Tibial nerve (tissue), 4 donors: ENCODE data around the gene CAPN1. TPM values are rescaled to one million over a fixed set of nuclear protein-coding genes. Genes with fewer than 3 reads are reported as not detected.

ENCODE experiments used
- DNase-seq, 2 donors: peaks; one replicate each; pipeline ENCODE4 v3.0.0-alpha.2; 2019; ENCODE audit warnings: low spot score in 2 of 2
- H3K27ac ChIP-seq, 4 donors: fragments of 200-600 bp; sonication (generic) in 3 of 4; one replicate each; pipeline ENCODE4 v1.5.1; 2017 to 2019; ENCODE audit warnings: mild to moderate bottlenecking in 1 of 4
- H3K27me3 ChIP-seq, 2 donors: fragments of 200-600 bp; sonication (generic) in 1 of 2; one replicate each; pipeline versions ENCODE4 v1.5.1 to v1.6.0; 2017 to 2019
- H3K36me3 ChIP-seq, 3 donors: fragments of 200-600 bp; sonication (generic); one replicate each; pipeline ENCODE4 v1.5.1; 2018 to 2019
- H3K4me1 ChIP-seq, 4 donors: fragments of 200-600 bp; sonication (generic) in 3 of 4; one replicate each; pipeline ENCODE4 v1.5.1; 2017 to 2019
- H3K4me3 ChIP-seq, 4 donors: fragments of 200-600 bp; sonication (generic) in 3 of 4; one replicate each; pipeline ENCODE4 v1.5.1; 2017 to 2019; ENCODE audit warnings: mild to moderate bottlenecking in 1 of 4, moderate library complexity in 1 of 4
- H3K9me3 ChIP-seq, 4 donors: fragments of 200-600 bp; sonication (generic) in 3 of 4; one replicate each; pipeline ENCODE4 v1.5.1; 2017 to 2019
- EP300 ChIP-seq, 2 donors: sonication (generic); formaldehyde crosslinking; IDR thresholded peaks; one replicate each; pipeline ENCODE4 v1.6.1; 2017; ENCODE audit warnings: antibody characterized with exemption in 2 of 2, mild to moderate bottlenecking in 1 of 2
- POLR2A ChIP-seq, 2 donors: fragments of 450-650 bp; IDR thresholded peaks; one replicate each; pipeline ENCODE4 v1.6.1; 2017; ENCODE audit warnings: antibody characterized with exemption in 2 of 2, mild to moderate bottlenecking in 2 of 2, moderate library complexity in 2 of 2
- WGBS, 2 donors: methylation state at CpG; one replicate each; pipeline ENCODE4 v1.1.5; 2018; 5-methylcytosine and 5-hydroxymethylcytosine counted together
- total RNA-seq, 4 donors: library from RNA; depleted of rRNA; stranded (reverse); fragments of >200 nt; gene quantifications; one replicate each; pipeline ENCODE4 v1.1.0, GENCODE V29; 2016
- TF ChIP-seq, protein P1 (sequence below), 5 experiments: fragments of 200-600 bp in 3 of 5; fragments of 450-650 bp in 2 of 5; sonication (generic) in 3 of 5; IDR thresholded peaks; one replicate each; pipeline ENCODE4 v1.5.1; 2016 to 2019; ENCODE audit warnings: antibody characterized with exemption in 5 of 5, mild to moderate bottlenecking in 3 of 5, moderate library complexity in 2 of 5

Gene CAPN1
- total RNA-seq, 4 donors from 2014 or later = 108 to 209 (median 150) TPM

DNA sequence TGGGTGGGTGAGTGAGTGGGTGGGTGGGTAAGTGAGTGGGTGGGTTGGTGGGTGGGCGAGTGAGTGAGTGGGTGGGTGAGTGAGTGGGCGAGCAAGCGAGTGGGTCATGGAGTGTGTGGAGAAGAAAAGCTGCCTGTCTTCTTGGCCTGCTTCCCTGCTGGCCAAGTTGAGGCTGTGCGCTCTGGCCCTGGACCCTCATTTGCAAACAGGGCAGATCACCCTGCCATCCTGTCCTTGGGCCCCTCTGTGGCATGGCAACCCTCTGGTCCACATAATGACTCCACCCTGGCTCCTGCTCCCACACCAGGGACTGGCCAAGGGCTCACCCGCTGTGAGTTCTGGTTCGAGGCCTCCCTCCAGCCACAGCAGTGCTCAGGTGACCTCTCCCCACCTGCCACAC lies 35.1 kb downstream of the CAPN1 start:
- peaks cover 0 to 17% (median 3%) of the 10 kb centered on the region in 4 donors for H3K4me1 ChIP-seq
- no peak overlapping the region for H3K27ac ChIP-seq
- no peak overlapping the region for H3K4me3 ChIP-seq
- no peaks in the 10 kb centered on the region for H3K9me3 ChIP-seq
- no peak for DNase-seq
- TF ChIP-seq POLR2A (IDR thresholded peaks at IDR 0.05) (no peak), EP300 (IDR thresholded peaks at IDR 0.05) (no peak)
- TF ChIP-seq, protein P1, sequence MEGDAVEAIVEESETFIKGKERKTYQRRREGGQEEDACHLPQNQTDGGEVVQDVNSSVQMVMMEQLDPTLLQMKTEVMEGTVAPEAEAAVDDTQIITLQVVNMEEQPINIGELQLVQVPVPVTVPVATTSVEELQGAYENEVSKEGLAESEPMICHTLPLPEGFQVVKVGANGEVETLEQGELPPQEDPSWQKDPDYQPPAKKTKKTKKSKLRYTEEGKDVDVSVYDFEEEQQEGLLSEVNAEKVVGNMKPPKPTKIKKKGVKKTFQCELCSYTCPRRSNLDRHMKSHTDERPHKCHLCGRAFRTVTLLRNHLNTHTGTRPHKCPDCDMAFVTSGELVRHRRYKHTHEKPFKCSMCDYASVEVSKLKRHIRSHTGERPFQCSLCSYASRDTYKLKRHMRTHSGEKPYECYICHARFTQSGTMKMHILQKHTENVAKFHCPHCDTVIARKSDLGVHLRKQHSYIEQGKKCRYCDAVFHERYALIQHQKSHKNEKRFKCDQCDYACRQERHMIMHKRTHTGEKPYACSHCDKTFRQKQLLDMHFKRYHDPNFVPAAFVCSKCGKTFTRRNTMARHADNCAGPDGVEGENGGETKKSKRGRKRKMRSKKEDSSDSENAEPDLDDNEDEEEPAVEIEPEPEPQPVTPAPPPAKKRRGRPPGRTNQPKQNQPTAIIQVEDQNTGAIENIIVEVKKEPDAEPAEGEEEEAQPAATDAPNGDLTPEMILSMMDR (IDR thresholded peaks at IDR 0.05) = no peak
- WGBS, 2 donors = 69 to 79% methylated on average over 5 to 6 of the region's 6 CpGs
- no peaks in the 10 kb centered on the region for H3K27me3 ChIP-seq
- H3K36me3 ChIP-seq = peaks cover 0 to 4% (median 0%) of the 10 kb centered on the region in 3 donors

DNA sequence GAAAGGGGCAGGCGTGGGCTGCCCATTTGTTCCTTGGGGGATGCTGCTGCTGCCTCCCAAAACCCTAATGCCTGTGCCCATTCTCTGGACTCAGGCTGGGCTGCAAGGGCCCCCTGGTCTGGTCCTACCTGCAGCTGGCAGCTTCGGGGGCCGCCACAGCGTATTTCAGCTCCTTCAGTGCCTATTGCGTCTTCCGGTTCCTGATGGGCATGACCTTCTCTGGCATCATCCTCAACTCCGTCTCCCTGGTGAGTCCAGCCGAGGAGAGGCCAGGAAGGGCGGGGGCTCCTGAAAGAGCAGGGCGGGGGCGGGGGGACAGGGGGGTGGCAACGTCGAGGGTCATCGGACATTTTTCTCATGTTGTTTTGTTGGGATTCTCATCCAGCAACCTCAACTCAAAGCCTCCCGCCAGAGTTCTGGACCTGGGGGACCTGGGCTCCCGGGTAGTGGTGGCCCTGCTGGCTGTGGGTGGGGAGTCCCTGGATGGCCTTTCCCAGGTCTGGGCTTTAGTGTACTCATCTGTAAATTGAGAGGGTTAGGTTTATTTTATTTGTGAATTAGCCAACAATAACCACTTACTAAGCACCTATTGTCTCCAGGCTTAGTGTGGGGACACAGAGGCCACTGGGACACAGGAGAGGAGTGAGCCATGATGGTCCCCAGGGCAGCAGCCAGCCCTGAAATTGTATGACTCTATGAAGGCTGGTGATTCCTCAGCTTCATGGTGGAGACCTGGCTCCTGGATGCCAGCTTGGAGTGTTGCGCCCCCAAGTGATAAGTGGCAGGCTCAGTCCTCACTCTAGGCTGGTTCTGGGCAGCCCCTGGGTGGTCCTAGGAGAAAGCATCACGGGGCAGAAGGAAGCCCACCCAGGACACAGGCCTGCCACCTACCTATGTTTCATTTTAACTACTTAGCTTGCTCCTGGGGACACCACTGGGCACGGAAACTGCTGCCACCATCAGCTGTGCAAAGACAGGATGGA lies 36.0 kb downstream of the CAPN1 start:
- no peak for TF ChIP-seq EP300 (IDR thresholded peaks at IDR 0.05)
- TF ChIP-seq POLR2A (IDR thresholded peaks at IDR 0.05) = no peak
- TF ChIP-seq, protein P1 (IDR thresholded peaks at IDR 0.05) = no peak
- no peak overlapping the region for H3K27ac ChIP-seq
- no peaks in the 10 kb centered on the region for H3K27me3 ChIP-seq
- peaks cover 0 to 17% (median 3%) of the 10 kb centered on the region in 4 donors for H3K4me1 ChIP-seq
- no peaks in the 10 kb centered on the region for H3K9me3 ChIP-seq
- H3K36me3 ChIP-seq = no peaks in the 10 kb centered on the region
- DNase-seq = no peak
- no peak overlapping the region for H3K4me3 ChIP-seq
- WGBS, 2 donors = 78% methylated on average over 19 of the region's 19 CpGs

DNA sequence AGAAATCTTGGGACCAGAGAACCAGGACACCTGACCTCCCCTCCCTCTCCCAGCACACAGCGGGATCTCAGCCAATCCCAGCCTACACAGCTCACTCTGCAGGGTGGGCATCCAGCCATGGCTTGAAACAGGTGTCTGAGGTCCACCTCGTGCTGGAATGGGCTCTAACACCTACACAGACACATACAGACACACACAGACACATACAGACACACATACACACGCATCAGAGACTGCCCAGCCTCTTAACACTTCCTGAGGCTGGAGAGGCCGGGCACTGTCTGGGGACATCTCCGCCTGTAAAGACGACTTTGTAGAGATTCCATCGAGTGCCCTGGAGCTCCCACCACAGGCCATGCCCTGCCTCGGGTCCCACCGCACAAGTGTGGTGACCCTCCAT lies 36.7 kb downstream of the CAPN1 start:
- TF ChIP-seq EP300 (IDR thresholded peaks at IDR 0.05) = no peak
- no peak for TF ChIP-seq POLR2A (IDR thresholded peaks at IDR 0.05)
- TF ChIP-seq, protein P1 (IDR thresholded peaks at IDR 0.05) = no peak
- Histone ChIP-seq H3K9me3 (no peaks in the 10 kb centered on the region), H3K27ac (no peak overlapping the region), H3K36me3 (no peaks in the 10 kb centered on the region), H3K4me3 (no peak overlapping the region), H3K27me3 (no peaks in the 10 kb centered on the region), H3K4me1 (peaks cover 0 to 14% (median 3%) of the 10 kb centered on the region in 4 donors)
- 80 to 82% methylated on average over 6 to 9 of the region's 9 CpGs for WGBS, 2 donors
- DNase-seq = no peak

DNA sequence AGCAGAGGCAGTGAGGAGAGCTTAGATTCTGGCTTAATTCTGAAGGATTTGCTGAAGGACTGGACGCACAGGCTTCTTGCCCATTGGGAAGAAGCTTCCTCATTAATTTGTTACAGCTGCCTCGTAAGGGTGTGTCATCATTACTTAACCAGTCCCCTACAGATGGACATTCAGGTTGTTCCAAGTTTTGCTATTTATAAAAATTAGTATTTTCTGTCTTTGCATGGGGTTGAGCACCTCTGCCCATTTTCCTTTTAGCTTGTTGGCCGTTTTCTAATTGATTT lies 38.1 kb downstream of the CAPN1 start:
- Histone ChIP-seq H3K9me3 (no peaks in the 10 kb centered on the region), H3K4me1 (peaks cover 0 to 10% (median 2%) of the 10 kb centered on the region in 4 donors), H3K27ac (no peak overlapping the region), H3K27me3 (no peaks in the 10 kb centered on the region), H3K4me3 (no peak overlapping the region), H3K36me3 (no peaks in the 10 kb centered on the region)
- no peak for TF ChIP-seq POLR2A (IDR thresholded peaks at IDR 0.05)
- TF ChIP-seq EP300 (IDR thresholded peaks at IDR 0.05) = no peak
- TF ChIP-seq, protein P1 (IDR thresholded peaks at IDR 0.05) = no peak
- no peak for DNase-seq
- WGBS, 2 donors = 63 to 69% methylated on average over 3 of the region's 3 CpGs

DNA sequence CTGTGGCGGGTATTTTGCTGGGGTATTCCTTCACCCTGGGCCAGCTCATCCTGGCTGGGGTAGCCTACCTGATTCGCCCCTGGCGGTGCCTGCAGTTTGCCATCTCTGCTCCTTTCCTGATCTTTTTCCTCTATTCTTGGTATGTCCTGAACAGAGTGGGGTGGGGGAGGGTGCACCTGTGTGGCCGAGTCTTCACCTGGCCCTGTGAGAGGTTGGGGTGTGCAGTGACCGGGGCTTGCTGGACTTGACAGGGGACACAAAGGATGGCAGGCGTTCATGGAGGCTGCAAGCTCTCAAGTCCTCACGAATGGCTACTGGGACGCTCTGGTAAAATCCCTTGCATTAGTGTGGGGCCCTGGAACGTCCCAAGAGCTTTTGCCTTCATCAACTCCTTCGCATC lies 39.3 kb downstream of the CAPN1 start:
- no peak for DNase-seq
- TF ChIP-seq POLR2A (IDR thresholded peaks at IDR 0.05) (no peak), EP300 (IDR thresholded peaks at IDR 0.05) (no peak)
- TF ChIP-seq, protein P1 (IDR thresholded peaks at IDR 0.05) = no peak
- H3K27ac ChIP-seq = no peak overlapping the region

More for the DNA sequence above, 39.3 kb downstream of the CAPN1 start:
- no peaks in the 10 kb centered on the region for H3K9me3 ChIP-seq
- H3K36me3 ChIP-seq = no peaks in the 10 kb centered on the region
- H3K4me3 ChIP-seq = no peak overlapping the region
- WGBS, 2 donors = 88 to 90% methylated on average over 10 of the region's 10 CpGs
- H3K27me3 ChIP-seq = no peaks in the 10 kb centered on the region
- H3K4me1 ChIP-seq = peaks cover 0 to 20% (median 11%) of the 10 kb centered on the region in 4 donors
